Naive thymus-derived CD8-positive, alpha-beta T cell (primary cell): Measurements from ENCODE around the gene TMEM163. TPM values are rescaled to one million over a fixed set of nuclear protein-coding genes. Genes with fewer than 3 reads are reported as not detected.
"Not testable (repeated sequence)": the region's sequence is repeated elsewhere in the genome, so short reads cannot be mapped to it uniquely, and the experiment has no call there.

Experiments
- ATAC-seq, 2 donors: fragments of 150-1000 bp; cut with Tn5 transposase in 1 of 2; sonication (Bioruptor Pico), chemical (Tn5 transposase) in 1 of 2; 1 replicate in 1 of 2; 2 replicates in 1 of 2; pipeline ENCODE4 v1.10.0; 2021; ENCODE audit warnings: mild to moderate bottlenecking in 2 of 2, moderate library complexity in 2 of 2
- POLR2A ChIA-PET: fragments of 350-600 bp; sonication (Branson Sonifier 250); formaldehyde crosslinking; loops from one replicate; lab custom pipeline; 2021; ENCODE audit warnings: antibody characterized with exemption; lab: Charles Lee
- DNase-seq, 10 donors: peaks; one replicate each; pipeline versions ENCODE4 v3.0.0 to v3.0.0-alpha.2; 2020 to 2022
- H3K27ac Mint-ChIP-seq, 10 donors: one replicate each; pipeline ENCODE4 v1.8.0; 2020 to 2022; ENCODE audit warnings: mild to moderate bottlenecking in 10 of 10, mixed read lengths in 10 of 10, moderate library complexity in 4 of 10, inconsistent platforms in 1 of 10
- H3K27me3 Mint-ChIP-seq, 5 donors: one replicate each; pipeline ENCODE4 v1.8.0; 2021 to 2022; ENCODE audit warnings: mixed read lengths in 5 of 5
- H3K36me3 Mint-ChIP-seq, 3 donors: one replicate each; pipeline ENCODE4 v1.8.0; 2020 to 2022; ENCODE audit warnings: mixed read lengths in 3 of 3, mild to moderate bottlenecking in 2 of 3, inconsistent platforms in 1 of 3
- H3K4me1 Mint-ChIP-seq, 4 donors: one replicate each; pipeline ENCODE4 v1.8.0; 2021 to 2022; ENCODE audit warnings: mixed read lengths in 4 of 4
- H3K4me3 Mint-ChIP-seq, 10 donors: one replicate each; pipeline ENCODE4 v1.8.0; 2020 to 2022; ENCODE audit warnings: mild to moderate bottlenecking in 10 of 10, mixed read lengths in 10 of 10, moderate library complexity in 6 of 10, inconsistent platforms in 1 of 10
- H3K9me3 Mint-ChIP-seq, 9 donors: one replicate each; pipeline ENCODE4 v1.8.0; 2020 to 2022; ENCODE audit warnings: mixed read lengths in 9 of 9, mild to moderate bottlenecking in 3 of 9, inconsistent platforms in 1 of 9, moderate library complexity in 1 of 9
- polyA plus RNA-seq, 3 donors: library from polyadenylated mRNA; unstranded; fragments of 300-500 nt; fragmentation: Illumina TruSeq; gene quantifications; one replicate each; pipeline ENCODE4 v1.2.3, GENCODE V29; 2021
- total RNA-seq, 8 experiments: library from RNA in 2 of 8; stranded (reverse) in 2 of 8; gene quantifications; one replicate each; pipeline ENCODE4 v1.2.3 and lab custom pipeline; 2021 to 2026

The TMEM163 gene
- total RNA-seq (not detected), polyA plus RNA-seq (under 1 TPM in 1 of 3 donors, not detected in 2; 0.24 TPM), total RNA-seq (lab: John Stamatoyannopoulos, UW) (0 to 3.0 (median 0) reads per million in 6 experiments)

GRCh38 chr2:134718817-134719814 lies at the start of gene TMEM163:
TSS of gene TMEM163 (minus strand) at chr2:134719000.
- peaks cover 0 to 6% (median 2%) of the 10 kb centered on the region in 3 donors for H3K36me3 Mint-ChIP-seq
- peak within 1 kb of the TSS in 1 of 10 donors; percentile 21 for H3K27ac Mint-ChIP-seq
- POLR2A ChIA-PET, result interaction anchor here (0.9 kb wide), 1 partner anchor 39 kb away, joined by 3 read pairs; no protein-coding TSS in a partner anchor
- peaks cover 31 to 69% (median 65%) of the 10 kb centered on the region in 5 donors for H3K27me3 Mint-ChIP-seq
- peaks cover 13 to 42% (median 19%) of the 10 kb centered on the region in 4 donors for H3K4me1 Mint-ChIP-seq
- DNase-seq (peak in 3 of 10 donors; percentile 21 to 23 (median 23)), ATAC-seq (peak; percentile 63 to 77)
- H3K9me3 Mint-ChIP-seq, result peaks cover 0 to 6% (median 0%) of the 10 kb centered on the region in 9 donors
- peak within 1 kb of the TSS; percentile 66 to 83 (median 76) for H3K4me3 Mint-ChIP-seq

- POLR2A ChIA-PET, result no interaction called here
- Mint-ChIP-seq H3K9me3 (peaks cover 0 to 4% (median 0%) of the 10 kb centered on the region in 9 donors), H3K36me3 (no peaks in the 10 kb centered on the region), H3K27me3 (peaks cover 5 to 18% (median 14%) of the 10 kb centered on the region in 5 donors), H3K4me3 (no peak overlapping the region), H3K4me1 (no peaks in the 10 kb centered on the region), H3K27ac (no peak overlapping the region)
- ATAC-seq (no peak), DNase-seq (no peak)
These were observed 47.8 kb upstream of the TMEM163 start for GRCh38 chr2:134766583-134766982.

GRCh38 chr2:134765987-134766386 lies 47.2 kb upstream of the TMEM163 start:
- H3K27me3 Mint-ChIP-seq, result peaks cover 5 to 18% (median 14%) of the 10 kb centered on the region in 5 donors
- H3K9me3 Mint-ChIP-seq, result peaks cover 0 to 4% (median 0%) of the 10 kb centered on the region in 9 donors
- H3K27ac Mint-ChIP-seq, result no peak overlapping the region
- ATAC-seq (no peak), DNase-seq (no peak)
- POLR2A ChIA-PET, result no interaction called here
- no peaks in the 10 kb centered on the region for H3K36me3 Mint-ChIP-seq
- no peak overlapping the region for H3K4me3 Mint-ChIP-seq
- H3K4me1 Mint-ChIP-seq, result no peaks in the 10 kb centered on the region

GRCh38 chr2:134764164-134764563 lies 45.4 kb upstream of the TMEM163 start:
- Mint-ChIP-seq H3K36me3 (no peaks in the 10 kb centered on the region), H3K4me1 (no peaks in the 10 kb centered on the region), H3K27ac (no peak overlapping the region), H3K4me3 (no peak overlapping the region), H3K27me3 (peaks cover 5 to 25% (median 14%) of the 10 kb centered on the region in 5 donors), H3K9me3 (peaks cover 0 to 4% (median 0%) of the 10 kb centered on the region in 9 donors)
- POLR2A ChIA-PET, result no interaction called here
- no peak for ATAC-seq
- DNase-seq, result no peak

- POLR2A ChIA-PET, result no interaction called here
- peaks cover 5 to 25% (median 14%) of the 10 kb centered on the region in 5 donors for H3K27me3 Mint-ChIP-seq
- no peak overlapping the region for H3K4me3 Mint-ChIP-seq
These were observed 44.4 kb upstream of the TMEM163 start for GRCh38 chr2:134763164-134763710.

GRCh38 chr2:134762508-134762907 lies 43.7 kb upstream of the TMEM163 start:
- H3K27me3 Mint-ChIP-seq, result peaks cover 5 to 25% (median 14%) of the 10 kb centered on the region in 5 donors
- H3K4me1 Mint-ChIP-seq, result peaks cover 0 to 12% (median 0%) of the 10 kb centered on the region in 4 donors

More at GRCh38 chr2:134763164-134763710, 44.4 kb upstream of the TMEM163 start:
- DNase-seq (no peak), ATAC-seq (no peak)
- H3K9me3 Mint-ChIP-seq, result peaks cover 0 to 6% (median 1%) of the 10 kb centered on the region in 9 donors
- peaks cover 0 to 1% (median 0%) of the 10 kb centered on the region in 3 donors for H3K36me3 Mint-ChIP-seq
- H3K27ac Mint-ChIP-seq, result peak overlapping the region in 1 of 10 donors; percentile 6
- peaks cover 0 to 8% (median 0%) of the 10 kb centered on the region in 4 donors for H3K4me1 Mint-ChIP-seq

GRCh38 chr2:134760385-134760784 lies 41.6 kb upstream of the TMEM163 start:
- H3K36me3 Mint-ChIP-seq, result peaks cover 0 to 7% (median 0%) of the 10 kb centered on the region in 3 donors
- peaks cover 7 to 22% (median 16%) of the 10 kb centered on the region in 5 donors for H3K27me3 Mint-ChIP-seq
- DNase-seq (no peak), ATAC-seq (no peak)
- POLR2A ChIA-PET, result no interaction called here
- H3K4me3 Mint-ChIP-seq, result no peak overlapping the region
- H3K27ac Mint-ChIP-seq, result no peak overlapping the region
- peaks cover 0 to 14% (median 0%) of the 10 kb centered on the region in 4 donors for H3K4me1 Mint-ChIP-seq
- H3K9me3 Mint-ChIP-seq, result peaks cover 0 to 19% (median 5%) of the 10 kb centered on the region in 9 donors

More at GRCh38 chr2:134762508-134762907, 43.7 kb upstream of the TMEM163 start:
- Mint-ChIP-seq H3K27ac (no peak overlapping the region), H3K9me3 (peaks cover 0 to 14% (median 2%) of the 10 kb centered on the region in 9 donors), H3K36me3 (peaks cover 0 to 7% (median 0%) of the 10 kb centered on the region in 3 donors), H3K4me3 (no peak overlapping the region)
- POLR2A ChIA-PET, result no interaction called here
- no peak for DNase-seq
- no peak for ATAC-seq

GRCh38 chr2:134758633-134759032 lies 39.8 kb upstream of the TMEM163 start:
- Mint-ChIP-seq H3K27ac (peak overlapping the region in 1 of 10 donors; percentile 46), H3K36me3 (peaks cover 0 to 11% (median 0%) of the 10 kb centered on the region in 3 donors), H3K9me3 (peaks cover 0 to 23% (median 7%) of the 10 kb centered on the region in 9 donors), H3K27me3 (peaks cover 7 to 33% (median 19%) of the 10 kb centered on the region in 5 donors), H3K4me1 (peaks cover 0 to 14% (median 0%) of the 10 kb centered on the region in 4 donors), H3K4me3 (no peak overlapping the region)
- DNase-seq (no peak), ATAC-seq (peak in 1 of 2 donors; percentile 35)
- POLR2A ChIA-PET, result no interaction called here

GRCh38 chr2:134751981-134752380 lies 33.2 kb upstream of the TMEM163 start:
- H3K4me1 Mint-ChIP-seq, ATAC-seq, H3K27ac Mint-ChIP-seq, H3K36me3 Mint-ChIP-seq, DNase-seq, H3K4me3 Mint-ChIP-seq, POLR2A ChIA-PET: not testable (repeated sequence)
- Mint-ChIP-seq H3K9me3 (peaks cover 0 to 13% (median 5%) of the 10 kb centered on the region in 9 donors), H3K27me3 (peaks cover 14 to 76% (median 46%) of the 10 kb centered on the region in 5 donors)

- H3K9me3 Mint-ChIP-seq, result peaks cover 0 to 11% (median 0%) of the 10 kb centered on the region in 9 donors
These were observed 26.7 kb upstream of the TMEM163 start for GRCh38 chr2:134745546-134745945.

GRCh38 chr2:134745023-134745422 lies 26.2 kb upstream of the TMEM163 start:
- no peak for ATAC-seq
- Mint-ChIP-seq H3K4me1 (peaks cover 4 to 18% (median 8%) of the 10 kb centered on the region in 4 donors), H3K9me3 (peaks cover 0 to 11% (median 0%) of the 10 kb centered on the region in 9 donors), H3K27me3 (peaks cover 4 to 20% (median 12%) of the 10 kb centered on the region in 5 donors), H3K27ac (no peak overlapping the region), H3K4me3 (no peak overlapping the region), H3K36me3 (no peaks in the 10 kb centered on the region)
- POLR2A ChIA-PET, result no interaction called here
- DNase-seq, result no peak

More at GRCh38 chr2:134745546-134745945, 26.7 kb upstream of the TMEM163 start:
- H3K27me3 Mint-ChIP-seq, result peaks cover 5 to 21% (median 17%) of the 10 kb centered on the region in 5 donors
- POLR2A ChIA-PET, result no interaction called here
- no peak for DNase-seq
- H3K36me3 Mint-ChIP-seq, result no peaks in the 10 kb centered on the region
- no peak overlapping the region for H3K4me3 Mint-ChIP-seq
- peaks cover 4 to 12% (median 8%) of the 10 kb centered on the region in 4 donors for H3K4me1 Mint-ChIP-seq
- no peak for ATAC-seq
- H3K27ac Mint-ChIP-seq, result peak overlapping the region in 1 of 10 donors; percentile 12

GRCh38 chr2:134739879-134740301 lies 21.1 kb upstream of the TMEM163 start:
- ATAC-seq (peak in 1 of 2 donors; percentile 76), DNase-seq (no peak)

More at GRCh38 chr2:134739879-134740301, 21.1 kb upstream of the TMEM163 start:
- H3K4me3 Mint-ChIP-seq, result no peak overlapping the region
- H3K4me1 Mint-ChIP-seq, result peaks cover 2 to 54% (median 4%) of the 10 kb centered on the region in 4 donors
- H3K27me3 Mint-ChIP-seq, result peaks cover 9 to 46% (median 27%) of the 10 kb centered on the region in 5 donors
- peak overlapping the region in 2 of 10 donors; percentile 18 to 56 for H3K27ac Mint-ChIP-seq
- no peaks in the 10 kb centered on the region for H3K36me3 Mint-ChIP-seq
- POLR2A ChIA-PET, result no interaction called here
- H3K9me3 Mint-ChIP-seq, result peaks cover 0 to 3% (median 0%) of the 10 kb centered on the region in 9 donors
